ENCODE measurements around the gene SLC25A6. TPM values are rescaled to one million over a fixed set of nuclear protein-coding genes. Genes with fewer than 3 reads are reported as not detected.
"Not testable (repeated sequence)": the region's sequence is repeated elsewhere in the genome, so short reads cannot be mapped to it uniquely, and the experiment has no call there.

The SLC25A6 gene
- total RNA-seq, 1 donor from 2014 or later, result 442 TPM

- intact Hi-C loops (cut with DNase I), result no loop called here
- no peak overlapping the region for H3K27ac ChIP-seq
- H3K9me3 ChIP-seq, result no peaks in the 10 kb centered on the region
- DNase-seq (ENCODE audit: extremely low spot score in 2 of 2), result no peak
- no peaks in the 10 kb centered on the region for H3K4me1 ChIP-seq
- peaks cover 0 to 23% of the 10 kb centered on the region in 2 donors for H3K36me3 ChIP-seq
- no peaks in the 10 kb centered on the region for H3K27me3 ChIP-seq
- no peak overlapping the region for H3K4me3 ChIP-seq
- TF ChIP-seq POLR2AphosphoS5 (IDR thresholded peaks at IDR 0.05; ENCODE audit: insufficient read depth in 1 of 2, low read depth in 1 of 2) (no peak), POLR2A (IDR thresholded peaks at IDR 0.05) (no peak), CTCF (IDR thresholded peaks at IDR 0.05) (no peak)
Measured at GRCh38 chrX:1433646-1434357, 41.9 kb upstream of the SLC25A6 start.

DNA sequence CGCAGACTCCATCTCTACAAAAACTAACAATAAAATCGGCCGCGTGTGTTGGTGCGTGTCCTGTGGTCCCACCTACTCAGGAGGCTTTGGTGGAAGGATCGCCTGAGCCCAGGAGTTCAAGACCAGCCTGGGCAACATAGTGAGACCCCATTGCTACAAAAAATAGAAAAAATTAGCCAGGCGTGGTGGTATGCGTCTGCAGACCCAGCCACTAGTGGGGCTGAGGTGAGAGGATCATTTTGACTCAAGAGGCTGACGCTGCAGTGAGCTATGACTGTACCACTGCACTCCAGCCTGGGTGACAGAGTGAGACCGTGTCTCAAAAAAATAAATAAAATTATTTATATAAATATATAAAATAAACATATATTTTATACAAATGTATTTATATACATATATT, 38.5 kb upstream of the SLC25A6 start:
- Histone ChIP-seq H3K27me3 (no peaks in the 10 kb centered on the region), H3K4me3 (no peak overlapping the region), H3K36me3 (peaks cover 0 to 30% of the 10 kb centered on the region in 2 donors), H3K9me3 (no peaks in the 10 kb centered on the region), H3K27ac (no peak overlapping the region), H3K4me1 (no peaks in the 10 kb centered on the region)
- no peak for TF ChIP-seq POLR2A (IDR thresholded peaks at IDR 0.05)
- no peak for TF ChIP-seq CTCF (IDR thresholded peaks at IDR 0.05)
- no peak for TF ChIP-seq POLR2AphosphoS5 (IDR thresholded peaks at IDR 0.05; ENCODE audit: insufficient read depth in 1 of 2, low read depth in 1 of 2)
- intact Hi-C loops (cut with DNase I), result no loop called here
- no peak for DNase-seq (ENCODE audit: extremely low spot score in 2 of 2)

DNA sequence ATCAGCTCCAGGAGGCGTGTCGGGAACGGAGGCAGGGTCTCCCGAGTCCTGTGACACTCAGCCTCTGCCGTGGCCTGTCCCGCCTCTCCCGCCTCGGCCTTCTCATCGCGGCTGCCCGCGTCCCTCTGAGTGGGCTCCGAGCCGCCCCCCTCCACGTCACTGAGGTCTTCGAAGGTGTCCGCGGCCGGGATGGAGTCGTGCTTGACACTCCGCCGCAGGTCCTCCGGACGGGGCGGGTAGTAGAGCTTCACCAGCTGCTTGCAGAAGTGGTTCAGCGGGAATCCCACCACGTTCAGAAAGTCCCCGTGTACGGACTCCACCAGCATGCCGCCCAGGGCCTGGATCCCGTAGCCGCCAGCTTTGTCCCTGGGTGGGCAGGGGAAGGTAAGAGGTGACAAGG, 35.8 kb upstream of the SLC25A6 start:
- intact Hi-C loops (cut with DNase I), result loop anchor here (10.0 kb wide), 1 partner anchor 1093 kb away; no protein-coding TSS in a partner anchor
- Histone ChIP-seq H3K27me3 (no peaks in the 10 kb centered on the region), H3K9me3 (no peaks in the 10 kb centered on the region), H3K27ac (no peak overlapping the region), H3K4me3 (no peak overlapping the region), H3K36me3 (peaks cover 0 to 38% of the 10 kb centered on the region in 2 donors), H3K4me1 (no peaks in the 10 kb centered on the region)
- DNase-seq (ENCODE audit: extremely low spot score in 2 of 2), result no peak
- TF ChIP-seq POLR2AphosphoS5 (IDR thresholded peaks at IDR 0.05; ENCODE audit: insufficient read depth in 1 of 2, low read depth in 1 of 2), result no peak
- TF ChIP-seq CTCF (IDR thresholded peaks at IDR 0.05), result no peak
- no peak for TF ChIP-seq POLR2A (IDR thresholded peaks at IDR 0.05)

DNA sequence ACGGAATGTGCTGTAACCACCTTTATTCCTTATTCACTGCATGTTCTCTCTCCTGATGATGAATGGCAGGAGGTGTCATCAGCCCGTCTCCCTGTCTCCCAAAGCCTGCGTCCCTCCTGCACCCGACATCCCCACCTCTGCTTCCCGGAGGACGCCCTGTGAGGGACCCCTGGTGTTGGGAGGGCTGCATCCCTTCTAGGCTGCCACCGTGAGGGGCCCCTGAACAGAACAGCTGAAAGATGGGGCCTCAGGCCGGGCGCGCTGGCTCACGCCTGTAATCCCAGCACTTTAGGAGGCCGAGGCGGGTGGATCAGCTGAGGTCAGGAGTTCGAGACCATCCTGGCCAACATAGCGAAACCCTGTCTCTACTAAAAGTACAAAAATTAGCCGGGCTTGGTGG, 34.4 kb upstream of the SLC25A6 start:
- intact Hi-C loops (cut with DNase I), result loop anchor here (10.0 kb wide), 1 partner anchor 1092 kb away; no protein-coding TSS in a partner anchor
- H3K4me3 ChIP-seq; H3K27me3 ChIP-seq; H3K4me1 ChIP-seq; H3K27ac ChIP-seq; DNase-seq (ENCODE audit: extremely low spot score in 2 of 2); H3K9me3 ChIP-seq: not testable (repeated sequence)
- peaks cover 2 to 52% of the 10 kb centered on the region in 2 donors for H3K36me3 ChIP-seq

DNA sequence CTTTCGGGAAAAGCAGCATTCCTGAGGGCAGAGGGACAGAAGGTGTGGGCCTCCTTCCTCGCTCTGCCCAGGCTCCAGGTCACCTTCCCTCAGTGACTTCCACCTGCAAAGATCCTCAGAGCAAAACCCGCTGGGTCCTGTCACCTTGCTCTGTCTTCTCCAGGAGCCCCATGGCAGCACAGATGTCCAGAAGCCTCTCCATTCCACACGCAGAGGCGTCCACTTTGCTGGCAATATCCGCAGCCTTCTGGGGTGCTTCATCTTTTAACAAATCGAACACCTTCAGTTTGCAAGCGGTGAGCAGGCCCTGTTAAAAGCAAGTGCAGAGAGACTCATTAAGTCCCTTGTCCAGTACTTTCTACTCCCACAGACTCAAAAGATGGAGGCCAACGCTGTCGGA, 33.5 kb upstream of the SLC25A6 start:
- no peak for TF ChIP-seq POLR2AphosphoS5 (IDR thresholded peaks at IDR 0.05; ENCODE audit: insufficient read depth in 1 of 2, low read depth in 1 of 2)
- no peak for TF ChIP-seq POLR2A (IDR thresholded peaks at IDR 0.05)
- no peak for TF ChIP-seq CTCF (IDR thresholded peaks at IDR 0.05)
- intact Hi-C loops (cut with DNase I), result loop anchor here (10.0 kb wide), 1 partner anchor 1091 kb away; no protein-coding TSS in a partner anchor
- no peaks in the 10 kb centered on the region for H3K27me3 ChIP-seq
- H3K9me3 ChIP-seq, result no peaks in the 10 kb centered on the region
- no peak overlapping the region for H3K4me3 ChIP-seq
- no peaks in the 10 kb centered on the region for H3K4me1 ChIP-seq
- no peak overlapping the region for H3K27ac ChIP-seq
- DNase-seq (ENCODE audit: extremely low spot score in 2 of 2), result no peak
- H3K36me3 ChIP-seq, result peaks cover 2 to 53% of the 10 kb centered on the region in 2 donors
